NB4 (cell line): Measurements from ENCODE around the gene RBM20.

Experiments
- DNase-seq: peaks from one replicate; pipeline ENCODE4 v3.0.0; 2010; ENCODE audit warnings: low read depth
- H3K4me3 ChIP-seq: one replicate; pipeline ENCODE4 v1.5.1; 2011; ENCODE audit warnings: mild to moderate bottlenecking, low read depth, low read length, moderate library complexity
- MYC ChIP-seq: IDR thresholded peaks from 2 replicates; pipeline ENCODE4 v1.6.1; 2011; ENCODE audit warnings: low read depth, low read length
- POLR2A ChIP-seq: IDR thresholded peaks from 2 replicates; pipeline ENCODE4 v1.6.1; 2011; ENCODE audit warnings: mild to moderate bottlenecking; ENCODE audit not compliant: insufficient read length; ENCODE audit errors: extremely low read depth
- TF ChIP-seq, protein P1 (sequence below): IDR thresholded peaks from 2 replicates; pipeline ENCODE4 v1.6.1; 2011; ENCODE audit warnings: low read depth, low read length
- TF ChIP-seq, protein P2 (sequence below): IDR thresholded peaks from one replicate; pipeline ENCODE4 v1.5.1; 2012; ENCODE audit warnings: low read depth, low read length

RBM20 gene

DNA sequence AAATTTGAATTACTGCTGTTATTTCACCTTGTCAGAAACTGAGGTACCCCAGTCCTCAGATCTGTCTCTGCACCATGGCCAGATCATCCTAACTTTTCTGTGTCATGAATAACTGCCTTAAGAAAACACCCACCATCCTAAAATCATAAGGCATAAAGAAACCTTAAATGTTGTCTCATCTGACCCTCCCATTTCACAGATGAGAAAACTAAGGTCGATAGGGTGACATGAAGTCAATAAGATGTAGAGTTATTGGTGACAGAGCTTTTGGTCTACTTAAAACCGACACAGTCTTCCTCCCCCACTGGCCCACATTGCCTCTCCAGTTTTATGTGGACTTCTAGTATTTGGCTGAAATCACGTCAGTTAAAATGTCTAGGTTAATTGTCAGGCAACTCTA is 126.1 kb downstream of the RBM20 start:
- DNase-seq = no peak
- no peak overlapping the region for H3K4me3 ChIP-seq
- TF ChIP-seq, protein P1, sequence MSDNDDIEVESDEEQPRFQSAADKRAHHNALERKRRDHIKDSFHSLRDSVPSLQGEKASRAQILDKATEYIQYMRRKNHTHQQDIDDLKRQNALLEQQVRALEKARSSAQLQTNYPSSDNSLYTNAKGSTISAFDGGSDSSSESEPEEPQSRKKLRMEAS = no peak
- TF ChIP-seq POLR2A (no peak), MYC (no peak)
- TF ChIP-seq, protein P2, sequence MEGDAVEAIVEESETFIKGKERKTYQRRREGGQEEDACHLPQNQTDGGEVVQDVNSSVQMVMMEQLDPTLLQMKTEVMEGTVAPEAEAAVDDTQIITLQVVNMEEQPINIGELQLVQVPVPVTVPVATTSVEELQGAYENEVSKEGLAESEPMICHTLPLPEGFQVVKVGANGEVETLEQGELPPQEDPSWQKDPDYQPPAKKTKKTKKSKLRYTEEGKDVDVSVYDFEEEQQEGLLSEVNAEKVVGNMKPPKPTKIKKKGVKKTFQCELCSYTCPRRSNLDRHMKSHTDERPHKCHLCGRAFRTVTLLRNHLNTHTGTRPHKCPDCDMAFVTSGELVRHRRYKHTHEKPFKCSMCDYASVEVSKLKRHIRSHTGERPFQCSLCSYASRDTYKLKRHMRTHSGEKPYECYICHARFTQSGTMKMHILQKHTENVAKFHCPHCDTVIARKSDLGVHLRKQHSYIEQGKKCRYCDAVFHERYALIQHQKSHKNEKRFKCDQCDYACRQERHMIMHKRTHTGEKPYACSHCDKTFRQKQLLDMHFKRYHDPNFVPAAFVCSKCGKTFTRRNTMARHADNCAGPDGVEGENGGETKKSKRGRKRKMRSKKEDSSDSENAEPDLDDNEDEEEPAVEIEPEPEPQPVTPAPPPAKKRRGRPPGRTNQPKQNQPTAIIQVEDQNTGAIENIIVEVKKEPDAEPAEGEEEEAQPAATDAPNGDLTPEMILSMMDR = no peak

DNA sequence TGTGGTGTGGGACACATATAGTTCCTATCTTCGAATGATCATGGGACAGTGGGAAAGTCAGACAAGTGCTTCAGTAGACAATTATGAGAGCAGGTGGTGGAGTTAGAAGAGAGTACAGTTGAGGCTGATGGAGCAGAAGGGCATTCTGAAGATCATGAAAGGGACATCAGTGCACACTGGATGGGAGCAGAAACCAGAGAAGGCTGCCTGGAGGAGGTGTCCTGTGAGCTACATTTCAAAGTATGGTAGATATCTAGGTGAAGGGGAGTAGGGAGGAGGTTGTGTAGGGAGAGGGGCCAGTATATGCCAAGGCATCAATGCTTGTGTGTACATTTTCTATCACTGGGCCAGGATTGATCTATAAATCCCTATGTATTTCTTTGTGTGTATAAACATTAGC is 127.3 kb downstream of the RBM20 start:
- no peak for DNase-seq
- TF ChIP-seq, protein P2 = no peak
- TF ChIP-seq, protein P1 = no peak
- TF ChIP-seq POLR2A = no peak
- no peak for TF ChIP-seq MYC

DNA sequence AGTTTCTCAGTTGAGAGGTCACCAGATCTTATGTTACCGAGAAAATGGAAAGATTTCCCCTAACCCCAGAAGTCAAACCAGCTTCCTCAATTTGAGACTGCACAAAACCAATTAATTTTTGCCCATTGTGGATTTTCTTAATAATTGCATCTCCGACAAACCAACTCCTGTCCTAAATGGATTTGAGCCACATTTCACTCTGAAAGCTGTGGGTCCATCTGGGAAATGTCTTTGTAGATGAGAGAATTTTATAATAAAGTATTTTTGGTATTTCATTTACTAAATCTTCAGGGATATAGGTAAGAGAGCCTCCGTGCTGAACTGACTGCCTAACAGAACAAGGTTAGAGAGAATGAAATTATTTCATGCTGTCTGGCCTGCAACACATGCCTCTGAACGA is 127.9 kb downstream of the RBM20 start:
- TF ChIP-seq, protein P1 = no peak
- TF ChIP-seq POLR2A (no peak), MYC (no peak)
- TF ChIP-seq, protein P2 = no peak
- no peak for DNase-seq
- H3K4me3 ChIP-seq = no peak overlapping the region

More for the DNA sequence above, 127.3 kb downstream of the RBM20 start:
- no peak overlapping the region for H3K4me3 ChIP-seq

DNA sequence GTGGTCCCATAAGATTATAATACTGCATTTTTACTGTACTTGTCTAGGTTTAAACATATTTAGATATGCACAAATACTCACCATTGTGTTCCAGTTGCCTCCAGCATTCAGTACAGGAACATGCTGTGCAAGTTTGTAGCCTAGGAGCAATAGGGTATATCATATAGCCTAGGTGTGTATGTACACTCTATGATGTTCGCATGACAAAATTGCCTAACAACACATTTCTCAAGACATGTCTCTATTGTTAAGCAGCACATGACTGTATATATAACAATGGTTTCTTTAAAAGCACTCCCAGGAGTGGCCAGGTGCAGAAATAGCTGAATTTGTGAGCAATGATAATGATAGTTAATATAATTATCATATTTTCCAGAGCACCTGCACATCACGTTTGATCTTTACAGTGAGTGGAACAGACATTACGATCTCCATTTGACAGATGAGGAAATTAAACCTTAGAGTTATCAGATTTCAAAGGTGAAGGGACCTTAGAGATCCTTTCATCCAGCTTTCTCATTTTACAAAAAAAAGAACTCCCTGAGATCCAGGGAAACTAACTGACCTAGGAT is 128.4 kb downstream of the RBM20 start:
- DNase-seq = no peak
- H3K4me3 ChIP-seq = no peak overlapping the region
- TF ChIP-seq POLR2A (no peak), MYC (no peak)
- TF ChIP-seq, protein P2 = no peak
- TF ChIP-seq, protein P1 = no peak

DNA sequence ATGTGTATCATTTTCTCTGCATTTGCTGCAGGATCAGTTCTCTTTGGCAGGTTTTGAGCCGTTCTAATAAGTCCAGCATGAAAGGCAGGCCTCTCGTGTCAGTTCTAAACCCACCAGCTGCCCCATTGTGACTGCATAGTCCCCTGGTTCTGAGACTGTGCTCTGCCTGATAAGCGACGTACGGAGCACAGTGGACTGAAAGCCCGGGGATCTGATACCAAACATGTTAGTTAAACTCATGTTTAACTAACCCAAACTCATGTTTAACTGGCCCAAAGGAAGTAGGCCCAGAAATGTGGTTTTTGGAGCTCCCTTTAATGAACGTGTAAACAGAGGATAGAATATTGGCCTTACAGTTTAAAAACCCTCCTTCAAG is 129.5 kb downstream of the RBM20 start:
- TF ChIP-seq, protein P1 = no peak
- TF ChIP-seq POLR2A = no peak
- no peak for TF ChIP-seq MYC
- TF ChIP-seq, protein P2 = no peak

More for the DNA sequence above, 129.5 kb downstream of the RBM20 start:
- no peak overlapping the region for H3K4me3 ChIP-seq
- DNase-seq = no peak
